Hypothalamus (tissue), 51 donors: Measurements from ENCODE around the gene PPP1R12A.

Experiments
- DNase-seq, 51 donors: peaks; one replicate each; lab custom pipeline; 2025; lab: John Stamatoyannopoulos, UW

PPP1R12A gene

DNA sequence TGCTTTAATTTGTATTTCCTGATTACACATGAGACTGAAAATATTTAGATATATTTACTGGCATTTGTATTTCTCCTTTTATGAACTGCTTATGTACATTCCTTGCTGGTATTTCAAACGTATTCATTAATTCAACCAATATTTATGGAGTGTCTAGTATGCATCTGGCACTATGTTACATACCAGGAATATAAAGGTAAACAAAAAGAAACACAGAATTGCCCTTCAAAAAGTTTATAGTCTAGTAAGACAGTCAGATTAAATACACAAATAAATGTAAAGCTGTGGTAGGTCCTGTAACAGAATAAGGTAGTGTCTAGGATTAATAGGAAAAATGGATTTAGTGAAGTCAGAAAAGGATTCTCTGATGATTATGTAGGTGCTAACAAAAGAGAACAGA lies 87.5 kb downstream of the PPP1R12A start:
- DNase-seq, result no peak

DNA sequence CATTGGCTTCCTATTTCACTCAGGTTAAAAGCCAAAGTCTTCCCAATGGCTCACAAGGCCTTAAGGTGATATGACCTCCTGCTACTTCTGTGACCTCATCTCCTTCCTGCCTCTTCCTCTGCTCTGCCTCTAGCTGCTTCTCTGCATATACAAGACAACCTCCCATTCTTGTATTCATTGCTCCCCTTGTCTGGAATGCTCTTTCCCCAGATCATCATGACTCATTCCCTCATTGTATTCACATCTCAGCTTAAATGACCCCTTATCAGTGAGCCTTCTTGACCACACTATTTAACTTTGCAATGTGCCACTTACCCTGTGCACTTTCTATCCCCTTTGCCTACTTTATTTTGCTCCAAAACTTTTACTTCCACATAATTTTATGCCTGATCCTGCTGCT lies 90.2 kb downstream of the PPP1R12A start:
- no peak for DNase-seq

GRCh38 chr12:79843978-79844377 lies 90.9 kb downstream of the PPP1R12A start:
- no peak for DNase-seq

- no peak for DNase-seq
These were observed 92.3 kb downstream of the PPP1R12A start for GRCh38 chr12:79842630-79843029.

GRCh38 chr12:79841878-79842265 lies 93.0 kb downstream of the PPP1R12A start:
- DNase-seq, result no peak

DNA sequence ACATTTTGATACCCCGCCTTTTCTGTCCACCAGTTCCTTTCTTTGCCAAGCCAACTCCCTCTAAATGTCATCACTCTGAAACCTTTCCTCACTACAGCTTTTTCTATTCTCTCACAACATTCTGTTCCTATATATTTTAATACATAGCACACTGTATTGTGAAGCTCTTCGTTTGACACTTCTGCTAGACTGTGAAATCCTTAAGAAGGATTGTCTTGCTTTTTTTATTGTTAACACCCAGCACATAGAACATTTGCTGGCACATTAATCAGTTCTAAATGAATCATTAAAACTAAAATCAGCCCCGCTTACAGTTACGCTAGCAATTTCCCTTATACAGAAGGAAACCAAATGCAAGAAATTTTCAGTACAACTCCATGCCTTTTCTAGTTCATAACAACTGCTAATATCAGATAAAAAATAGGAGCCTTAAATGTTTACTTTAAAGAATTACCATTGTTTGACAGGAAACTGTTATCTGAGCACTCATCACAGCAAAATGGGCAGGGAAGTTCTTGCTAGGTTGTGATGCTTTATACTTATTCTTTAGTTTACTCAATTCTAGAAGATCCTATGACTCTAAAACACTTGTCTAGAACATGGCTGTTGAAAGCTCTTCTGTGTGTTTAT lies 93.5 kb downstream of the PPP1R12A start:
- DNase-seq, result no peak

DNA sequence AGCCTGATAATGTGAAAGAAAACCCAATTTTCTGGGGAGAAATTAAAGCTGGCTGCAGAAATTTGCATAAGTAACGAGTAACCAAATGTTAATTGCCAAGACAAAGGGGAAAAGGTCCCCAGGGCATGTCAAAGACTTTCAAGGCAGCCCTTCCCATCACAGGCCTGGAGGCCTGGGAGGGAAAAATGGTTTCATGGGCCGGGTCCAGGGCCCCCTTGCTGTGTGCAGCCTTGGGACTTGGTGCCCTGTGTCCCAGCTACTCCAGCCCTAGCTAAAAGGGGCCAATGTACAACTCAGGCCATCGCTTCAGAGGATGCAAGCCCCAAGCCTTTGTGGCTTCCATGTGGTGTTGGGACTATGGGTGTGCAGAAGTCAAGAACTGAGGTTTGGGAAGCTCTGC lies 96.5 kb downstream of the PPP1R12A start:
- DNase-seq, result no peak

DNA sequence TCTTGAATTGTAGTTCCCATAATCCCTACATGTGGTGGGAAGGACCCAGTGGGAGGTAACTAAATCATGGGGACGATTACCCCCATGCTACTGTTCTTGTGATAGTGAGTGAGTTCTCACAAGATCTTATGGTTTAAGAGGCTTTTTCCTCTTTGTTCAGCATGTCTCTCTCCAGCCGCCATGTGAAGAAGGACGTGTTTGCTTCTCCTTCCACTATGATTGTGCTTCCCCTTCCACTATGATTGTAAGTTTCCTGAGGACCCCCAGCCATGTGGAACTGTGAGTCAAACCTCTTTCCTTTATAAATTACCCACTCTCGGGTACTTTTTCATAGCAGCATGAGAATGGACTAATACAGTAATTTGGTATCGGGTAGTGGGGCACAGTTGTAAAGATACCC lies 97.3 kb downstream of the PPP1R12A start:
- no peak for DNase-seq

DNA sequence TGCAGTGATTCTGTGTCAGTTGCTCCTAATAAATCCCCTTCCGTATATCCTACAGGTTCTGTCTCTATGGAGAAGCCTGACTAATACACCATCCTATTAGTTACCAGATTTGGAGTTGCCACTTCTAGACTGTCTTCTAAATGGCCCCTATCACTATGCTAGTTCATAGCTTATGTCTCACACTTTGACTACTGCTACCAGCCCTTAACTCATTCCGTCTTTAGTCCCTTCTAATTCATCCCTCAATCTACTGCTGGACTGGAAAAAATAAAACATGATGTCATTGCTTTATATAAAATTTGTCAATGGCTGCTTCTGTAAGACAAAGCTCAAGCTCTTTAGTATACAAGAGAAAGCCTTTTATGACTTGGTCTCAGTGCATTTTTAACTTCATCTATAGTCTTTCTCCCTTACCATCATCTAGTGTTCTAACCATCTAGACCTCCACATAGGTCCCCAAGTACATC lies 99.5 kb downstream of the PPP1R12A start:
- DNase-seq, result no peak

DNA sequence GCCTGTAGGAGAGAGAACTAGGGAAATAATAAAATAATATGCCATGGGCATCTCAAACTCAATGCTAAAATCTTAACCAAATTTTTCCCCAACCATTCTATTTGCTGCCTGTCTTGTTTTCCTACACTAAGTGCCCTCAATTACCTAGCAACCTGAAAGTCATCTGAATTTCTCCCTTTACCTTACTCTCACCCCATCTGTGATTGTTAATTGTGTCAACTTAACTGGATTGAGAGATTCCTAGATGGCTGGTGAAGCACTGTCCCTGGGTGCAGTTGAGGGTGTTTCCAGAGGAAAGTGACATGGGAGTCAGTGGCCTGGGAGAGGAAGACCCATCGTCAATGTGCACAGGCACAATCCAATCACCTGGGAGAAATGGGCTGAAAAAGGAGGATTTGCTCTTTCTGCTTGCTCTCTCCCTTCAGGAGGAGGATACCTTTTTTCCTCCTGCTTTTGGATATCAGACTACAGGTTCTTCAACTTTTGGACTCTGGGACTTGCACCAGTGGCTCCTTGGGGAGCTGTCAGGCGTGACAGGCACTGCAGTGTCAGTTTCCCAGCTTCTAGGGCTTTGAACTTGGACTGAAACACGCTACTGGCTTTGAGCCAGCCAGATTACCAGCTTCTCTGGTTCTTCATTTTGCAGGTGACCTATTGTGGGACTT lies 100.1 kb downstream of the PPP1R12A start:
- no peak for DNase-seq

GRCh38 chr12:79830440-79830839 lies 104.5 kb downstream of the PPP1R12A start:
- no peak for DNase-seq

DNA sequence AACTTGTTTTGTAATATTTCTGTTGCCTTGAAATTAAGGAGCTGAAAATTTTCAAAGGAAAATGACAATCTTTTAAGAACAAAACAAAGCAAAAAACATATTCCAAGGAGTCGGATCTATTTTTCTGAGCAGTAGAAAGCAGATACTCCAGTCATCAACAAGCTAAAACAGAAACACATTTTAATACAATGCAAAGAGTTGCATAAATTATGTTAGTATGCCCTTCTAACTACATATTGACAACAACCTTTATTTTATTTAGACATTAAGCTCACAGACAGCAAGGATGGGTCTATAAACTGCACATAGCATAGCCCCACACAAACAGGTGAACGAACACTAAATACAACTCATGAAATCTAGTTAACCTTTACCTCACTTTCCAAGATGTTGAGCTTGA lies 106.0 kb downstream of the PPP1R12A start:
- DNase-seq, result no peak

- no peak for DNase-seq
These were observed 107.4 kb downstream of the PPP1R12A start for GRCh38 chr12:79827484-79827883.

DNA sequence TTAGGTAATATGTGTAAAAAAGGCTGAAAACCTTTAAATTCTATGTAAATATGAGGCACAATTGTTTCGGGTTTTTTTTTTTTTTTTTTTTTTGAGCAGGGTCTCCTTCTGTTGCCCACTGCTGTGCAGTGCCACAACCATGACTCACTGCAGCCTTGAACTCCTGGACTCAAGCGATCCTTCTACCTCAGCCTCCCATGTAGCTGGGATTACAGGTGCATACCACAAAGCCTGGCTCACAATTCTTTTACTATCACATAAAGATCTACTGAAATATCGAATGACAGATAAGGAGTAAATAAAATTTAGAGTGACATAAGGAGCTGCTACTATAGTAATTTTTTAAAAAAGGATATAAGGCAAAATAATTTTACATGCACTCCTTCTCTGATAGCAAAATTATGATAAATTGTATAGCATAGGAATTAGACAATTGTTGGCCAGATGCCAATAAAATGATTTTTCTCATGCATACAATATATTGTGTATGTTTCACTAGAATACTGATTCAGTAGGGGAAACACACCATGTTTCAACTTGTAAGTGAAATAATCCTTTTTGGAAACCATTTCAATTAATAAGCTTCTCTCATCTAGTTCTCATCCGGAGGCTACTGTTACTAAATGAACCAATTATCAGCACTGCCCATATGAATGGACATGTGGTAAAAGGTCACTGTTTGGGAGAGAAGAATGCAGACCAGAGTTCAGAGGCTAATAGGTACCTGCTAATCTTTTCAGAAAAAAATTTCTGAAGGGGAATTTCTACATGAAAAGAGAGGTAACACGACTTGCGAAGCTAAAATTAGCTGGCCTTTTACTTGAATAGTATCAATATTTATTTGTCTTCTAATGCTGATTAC lies 108.4 kb downstream of the PPP1R12A start:
- DNase-seq, result no peak

- no peak for DNase-seq
These were observed 112.4 kb downstream of the PPP1R12A start for GRCh38 chr12:79822475-79822874.

DNA sequence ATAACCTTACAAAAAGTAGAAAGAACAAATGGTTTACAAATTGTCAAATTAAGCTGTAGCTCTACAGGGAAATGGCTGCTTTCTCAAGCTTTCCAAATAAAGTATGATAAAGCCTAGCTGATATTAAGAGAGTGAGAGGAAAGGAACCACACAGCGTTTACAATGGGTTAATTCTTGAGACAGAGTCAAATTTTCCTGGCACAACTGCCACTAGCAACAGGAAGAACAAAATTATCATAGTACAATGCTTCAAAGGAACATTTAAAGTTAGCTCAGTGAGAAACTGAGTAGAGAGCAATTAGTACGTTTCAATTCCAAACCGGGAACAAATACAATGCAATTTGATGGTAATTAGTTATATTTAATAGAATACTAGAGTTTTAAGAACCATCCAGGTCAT lies 116.0 kb downstream of the PPP1R12A start:
- DNase-seq, result no peak

GRCh38 chr12:79784366-79785065 lies 150.4 kb downstream of the PPP1R12A start:
- peak in 1 of 51 donors; percentile 7 for DNase-seq

GRCh38 chr12:79782172-79782900 lies 152.6 kb downstream of the PPP1R12A start:
- no peak for DNase-seq

DNA sequence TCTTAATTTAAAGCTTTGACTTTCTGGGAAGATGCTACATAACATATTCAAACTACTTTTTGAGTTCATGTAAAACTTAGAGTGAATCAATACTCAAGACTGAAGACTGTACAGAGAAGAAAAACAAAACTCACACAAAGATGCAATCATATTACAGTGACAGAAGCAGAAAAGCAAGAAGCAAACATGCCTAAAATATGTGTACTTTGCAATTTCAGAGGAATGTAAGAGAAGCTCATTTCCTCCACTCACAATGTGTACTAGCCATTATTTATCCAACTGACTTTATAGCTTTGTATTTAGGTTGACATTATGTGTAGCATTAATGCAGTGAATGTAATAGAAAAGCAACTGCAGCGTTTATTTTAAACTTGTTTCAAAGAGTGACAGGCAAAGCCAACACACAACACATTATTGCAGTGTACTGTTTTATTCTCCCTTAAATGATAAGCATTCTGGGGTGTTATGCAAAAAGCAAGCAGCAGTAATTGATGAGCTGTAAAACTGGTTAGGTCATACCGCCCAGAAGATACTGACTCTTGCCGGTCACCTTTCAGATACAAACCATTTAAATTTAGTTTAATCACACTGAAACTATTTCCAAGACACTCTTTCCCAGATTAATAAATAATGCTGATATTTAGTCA lies 156.0 kb downstream of the PPP1R12A start:
- no peak for DNase-seq

DNA sequence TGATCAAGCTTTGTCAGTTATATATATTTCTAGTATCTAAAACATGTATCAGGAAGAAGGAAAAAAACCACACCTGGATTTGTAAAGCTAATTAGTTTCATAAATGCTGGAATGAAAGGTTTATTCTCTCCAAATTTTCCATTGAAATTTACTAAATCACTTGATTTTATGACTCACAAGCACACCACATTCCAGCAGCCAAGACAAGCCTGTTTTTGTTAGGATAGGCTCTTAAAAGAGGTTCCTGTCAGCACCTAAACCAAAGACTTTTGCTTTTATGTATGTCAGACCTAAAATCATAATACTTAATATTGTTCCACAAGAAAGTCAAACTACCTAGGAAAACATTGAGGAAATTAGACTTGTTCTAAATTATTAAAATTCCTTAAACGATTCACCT lies 158.8 kb downstream of the PPP1R12A start:
- no peak for DNase-seq
